SJSA1 (cell line): ENCODE data around the gene OGA. TPM values are rescaled to one million over a fixed set of nuclear protein-coding genes. Genes with fewer than 3 reads are reported as not detected.

ENCODE experiments used
- DNase-seq, 2 experiments: peaks; one replicate each; pipeline ENCODE4 v3.0.0-alpha.2; 2015 to 2020; ENCODE audit warnings: low spot score in 2 of 2, low read depth in 1 of 2
- H3K27ac ChIP-seq: fragments of 250-450 bp; sonication (Bioruptor Pico); 2 replicates; pipeline ENCODE4 v1.5.1; 2020; ENCODE audit warnings: mild to moderate bottlenecking, moderate library complexity
- H3K27me3 ChIP-seq: fragments of 250-450 bp; sonication (Bioruptor Pico); replicated peaks from 2 replicates; pipeline ENCODE4 v1.5.1; 2020; ENCODE audit warnings: mild to moderate bottlenecking, moderate library complexity
- H3K36me3 ChIP-seq: fragments of 250-450 bp; sonication (Bioruptor Pico); 2 replicates; pipeline ENCODE4 v1.5.1; 2020; ENCODE audit warnings: mild to moderate bottlenecking
- H3K4me1 ChIP-seq: fragments of 250-450 bp; sonication (Bioruptor Pico); replicated peaks from 2 replicates; pipeline ENCODE4 v1.6.1; 2021; ENCODE audit warnings: mild to moderate bottlenecking
- H3K4me3 ChIP-seq: fragments of 250-450 bp; sonication (Bioruptor Pico); 2 replicates; pipeline ENCODE4 v1.5.1; 2020; ENCODE audit warnings: mild to moderate bottlenecking
- H3K9me3 ChIP-seq: fragments of 250-450 bp; sonication (Bioruptor Pico); replicated peaks from 2 replicates; pipeline ENCODE4 v1.5.1; 2020; ENCODE audit warnings: mild to moderate bottlenecking
- total RNA-seq: library from RNA; depleted of rRNA; stranded (reverse); fragments of >200 nt; shearing (Covaris generic); gene quantifications from 2 replicates; pipeline ENCODE4 v1.2.3, GENCODE V29; 2014

The OGA gene
- total RNA-seq, 1 experiment from 2014 or later: 65.6 TPM

DNA sequence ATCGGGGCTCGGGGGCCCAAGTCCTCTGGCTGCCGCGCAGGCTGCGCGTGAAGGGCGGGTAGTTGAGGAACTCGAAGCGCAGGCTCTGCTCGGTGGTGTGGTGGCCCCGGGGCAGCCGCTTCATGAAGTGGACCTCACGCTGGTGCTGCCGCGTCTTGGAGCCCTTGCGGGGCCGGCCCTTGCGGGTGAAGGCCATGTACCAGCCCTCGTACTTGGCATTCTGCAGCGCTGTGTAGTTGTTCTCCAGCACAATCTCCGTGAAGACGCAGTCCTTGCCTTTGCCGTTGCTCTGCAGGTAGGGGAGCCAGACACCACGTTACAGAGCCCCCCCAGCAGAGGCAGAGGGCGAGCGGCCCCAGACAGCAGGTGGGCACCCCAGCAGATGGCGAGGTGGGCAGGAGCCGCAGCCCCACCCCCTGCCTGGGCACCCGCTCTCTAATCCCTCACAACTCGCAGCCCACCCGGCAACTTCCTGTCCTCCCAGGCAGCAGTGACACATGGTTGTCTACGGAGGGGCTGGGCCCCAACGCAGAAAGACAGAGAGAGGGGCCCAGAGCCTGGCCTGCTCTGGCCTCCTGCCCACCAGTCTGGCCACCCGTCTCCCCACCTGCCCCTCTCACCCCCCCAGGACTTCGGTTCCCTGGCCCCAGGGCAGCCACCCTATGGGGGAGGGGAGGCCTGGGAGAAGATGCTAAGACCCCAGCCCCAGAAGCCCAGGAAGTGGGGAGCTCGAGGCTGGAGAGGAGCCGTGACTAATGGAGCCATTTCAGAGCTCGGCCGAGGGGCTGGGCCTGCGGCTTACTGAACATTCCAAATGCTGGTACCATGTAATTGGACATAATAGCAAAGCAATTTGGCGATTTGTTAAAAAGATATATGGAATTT is 47.7 kb downstream of the OGA start:
- Histone ChIP-seq H3K27ac (no peak overlapping the region), H3K4me3 (no peak overlapping the region), H3K9me3 (no peaks in the 10 kb centered on the region), H3K4me1 (no peaks in the 10 kb centered on the region), H3K27me3 (peaks cover 42% of the 10 kb centered on the region), H3K36me3 (no peaks in the 10 kb centered on the region)
- DNase-seq: no peak

GRCh38 chr10:101769541-101770180 is 48.6 kb downstream of the OGA start:
- H3K27ac ChIP-seq: no peak overlapping the region
- no peak overlapping the region for H3K4me3 ChIP-seq
- no peak for DNase-seq
- H3K4me1 ChIP-seq: no peaks in the 10 kb centered on the region
- H3K9me3 ChIP-seq: no peaks in the 10 kb centered on the region
- H3K27me3 ChIP-seq: peaks cover 33% of the 10 kb centered on the region
- no peaks in the 10 kb centered on the region for H3K36me3 ChIP-seq

DNA sequence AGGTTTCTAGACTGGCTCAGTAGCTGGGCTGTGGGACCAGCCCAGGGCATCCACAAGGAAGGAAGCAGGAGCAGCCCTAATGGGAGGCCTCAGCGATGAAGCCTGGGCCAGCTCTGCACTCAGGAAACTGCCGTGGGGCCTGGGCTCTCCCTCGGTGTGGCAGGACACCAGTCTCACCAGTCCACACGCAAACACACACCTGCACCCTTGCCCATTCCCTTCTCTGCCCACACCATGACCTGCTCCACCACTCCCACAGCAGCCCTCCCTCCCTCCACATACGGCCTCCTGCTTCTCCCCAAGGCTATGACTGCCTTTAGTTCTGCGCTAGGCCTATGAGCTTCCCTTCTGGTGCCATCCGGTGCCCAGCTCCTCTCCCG is 49.5 kb downstream of the OGA start:
- peaks cover 24% of the 10 kb centered on the region for H3K27me3 ChIP-seq
- no peaks in the 10 kb centered on the region for H3K9me3 ChIP-seq
- H3K27ac ChIP-seq: no peak overlapping the region

GRCh38 chr10:101767966-101768790 is 50.1 kb downstream of the OGA start:
- DNase-seq: no peak
- Histone ChIP-seq H3K4me1 (no peaks in the 10 kb centered on the region), H3K27me3 (peaks cover 18% of the 10 kb centered on the region), H3K9me3 (no peaks in the 10 kb centered on the region), H3K27ac (no peak overlapping the region), H3K4me3 (no peak overlapping the region), H3K36me3 (no peaks in the 10 kb centered on the region)

More for the DNA sequence above, 49.5 kb downstream of the OGA start:
- H3K4me1 ChIP-seq: no peaks in the 10 kb centered on the region
- H3K36me3 ChIP-seq: no peaks in the 10 kb centered on the region
- H3K4me3 ChIP-seq: no peak overlapping the region
- no peak for DNase-seq

- Histone ChIP-seq H3K9me3 (no peaks in the 10 kb centered on the region), H3K4me1 (no peaks in the 10 kb centered on the region), H3K27me3 (peaks cover 12% of the 10 kb centered on the region; the same call in 1 of the 2 replicates), H3K36me3 (no peaks in the 10 kb centered on the region), H3K4me3 (no peak overlapping the region), H3K27ac (no peak overlapping the region)
- no peak for DNase-seq
Observed at GRCh38 chr10:101767600-101767945, 50.7 kb downstream of the OGA start.

DNA sequence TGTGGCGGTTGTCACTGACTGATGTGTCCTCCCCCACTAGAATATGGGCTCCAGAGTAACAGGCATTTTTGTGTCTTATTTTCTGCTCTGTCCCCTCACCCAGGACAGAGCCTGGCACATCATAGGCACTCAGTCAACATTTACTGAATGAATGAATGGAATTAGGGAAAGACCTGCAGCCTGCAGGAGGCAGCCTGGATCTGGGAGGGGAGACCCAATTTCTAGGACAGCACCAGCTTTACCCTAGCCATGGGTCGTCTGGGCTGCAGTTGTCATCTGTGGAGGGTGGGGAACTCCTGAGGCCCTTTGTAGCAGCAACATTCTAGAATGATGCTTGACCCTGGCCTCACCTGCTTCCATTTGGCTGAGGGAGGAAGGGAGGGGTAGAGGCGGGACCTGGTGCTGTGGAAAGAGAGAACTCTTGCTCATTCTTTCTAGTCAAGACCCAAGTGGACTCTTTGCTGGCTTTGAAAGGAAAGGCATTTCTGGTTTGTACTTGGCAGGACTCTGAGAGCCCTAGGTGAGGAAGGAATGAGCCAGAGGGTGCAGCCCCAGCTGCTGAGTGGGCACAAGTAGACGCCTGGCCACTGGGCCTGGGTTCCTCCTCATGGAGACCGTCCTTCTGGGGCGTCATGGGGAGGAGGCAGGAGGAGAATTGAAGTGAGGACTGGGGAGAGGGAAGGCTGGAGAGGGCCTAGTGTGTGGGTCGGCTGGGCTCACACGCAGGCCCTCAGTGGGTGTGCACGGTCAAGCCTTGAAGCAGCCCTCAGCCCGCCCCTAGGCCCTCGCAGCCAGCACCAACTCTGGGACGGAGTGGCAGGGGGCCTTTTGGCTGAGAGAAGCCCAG is 51.3 kb downstream of the OGA start:
- no peak overlapping the region for H3K27ac ChIP-seq
- no peak overlapping the region for H3K4me3 ChIP-seq
- no peak for DNase-seq
- H3K36me3 ChIP-seq: no peaks in the 10 kb centered on the region
- H3K4me1 ChIP-seq: no peaks in the 10 kb centered on the region
- H3K27me3 ChIP-seq: peaks cover 9% of the 10 kb centered on the region; the same call in 1 of the 2 replicates
- H3K9me3 ChIP-seq: no peaks in the 10 kb centered on the region

- Histone ChIP-seq H3K27ac (no peak overlapping the region), H3K4me3 (no peak overlapping the region), H3K27me3 (peaks cover 3% of the 10 kb centered on the region; the same call in 1 of the 2 replicates), H3K4me1 (no peaks in the 10 kb centered on the region), H3K36me3 (no peaks in the 10 kb centered on the region), H3K9me3 (no peaks in the 10 kb centered on the region)
- DNase-seq: no peak
Observed at GRCh38 chr10:101766306-101766705, 51.9 kb downstream of the OGA start.

DNA sequence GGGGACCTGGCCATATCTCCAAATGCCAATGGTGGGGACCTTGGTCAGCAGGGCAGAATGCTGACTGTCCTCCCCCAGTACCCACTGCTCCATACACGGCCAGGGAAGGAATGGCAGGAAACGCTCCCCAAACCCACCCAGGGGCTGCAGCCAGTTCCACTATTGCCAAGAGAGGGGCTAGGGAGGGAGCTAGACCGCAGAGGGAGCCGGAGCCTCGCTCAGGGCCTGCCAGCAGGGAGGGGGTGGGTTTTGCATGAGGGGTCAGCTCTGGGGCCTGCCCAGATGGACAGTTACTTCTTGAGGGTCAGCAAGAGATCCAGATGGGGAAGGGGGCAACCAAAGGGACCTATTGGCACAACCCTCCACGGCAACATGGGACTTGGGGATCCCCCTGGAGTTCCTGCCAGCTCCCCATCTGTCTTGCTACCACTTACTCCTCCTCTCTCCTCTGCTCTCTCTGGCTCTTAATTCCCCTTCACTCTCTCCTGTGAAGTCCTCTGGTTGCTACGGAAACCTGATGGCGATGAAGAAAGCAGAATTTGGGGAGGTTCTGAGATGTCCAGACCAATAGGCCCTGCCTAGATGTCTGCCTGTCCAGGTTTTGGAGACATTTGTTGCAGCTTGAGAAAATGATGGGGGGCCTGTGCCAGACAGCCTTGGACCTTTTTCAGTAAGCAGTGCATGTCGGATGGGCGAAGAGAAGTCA is 55.0 kb downstream of the OGA start:
- H3K27me3 ChIP-seq: peaks cover 9% of the 10 kb centered on the region; the same call in 1 of the 2 replicates
- no peaks in the 10 kb centered on the region for H3K36me3 ChIP-seq
- H3K4me3 ChIP-seq: no peak overlapping the region
- H3K27ac ChIP-seq: no peak overlapping the region
- H3K4me1 ChIP-seq: no peaks in the 10 kb centered on the region
- no peaks in the 10 kb centered on the region for H3K9me3 ChIP-seq
- DNase-seq: no peak

DNA sequence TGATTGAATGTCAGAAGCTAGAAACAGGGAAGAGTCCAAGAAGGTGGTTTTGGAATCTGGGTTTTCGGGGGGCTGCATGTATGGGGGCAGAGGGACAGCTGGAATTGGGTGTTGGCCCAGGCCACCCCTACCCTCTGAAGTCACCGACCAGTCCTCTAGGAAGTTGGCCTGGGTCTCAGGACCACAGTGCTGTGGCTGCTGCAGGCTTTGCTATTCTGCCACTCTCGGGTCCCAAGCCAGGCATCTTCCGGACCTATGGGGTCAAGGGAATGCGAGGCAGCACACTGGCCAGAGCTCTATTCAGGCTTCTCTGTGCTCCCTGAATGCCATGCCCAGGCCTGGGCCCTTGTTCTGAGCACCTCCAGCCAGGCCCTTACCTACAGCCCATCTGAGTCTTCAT is 55.5 kb downstream of the OGA start:
- Histone ChIP-seq H3K27me3 (peaks cover 9% of the 10 kb centered on the region; the same call in 1 of the 2 replicates), H3K36me3 (no peaks in the 10 kb centered on the region)

DNA sequence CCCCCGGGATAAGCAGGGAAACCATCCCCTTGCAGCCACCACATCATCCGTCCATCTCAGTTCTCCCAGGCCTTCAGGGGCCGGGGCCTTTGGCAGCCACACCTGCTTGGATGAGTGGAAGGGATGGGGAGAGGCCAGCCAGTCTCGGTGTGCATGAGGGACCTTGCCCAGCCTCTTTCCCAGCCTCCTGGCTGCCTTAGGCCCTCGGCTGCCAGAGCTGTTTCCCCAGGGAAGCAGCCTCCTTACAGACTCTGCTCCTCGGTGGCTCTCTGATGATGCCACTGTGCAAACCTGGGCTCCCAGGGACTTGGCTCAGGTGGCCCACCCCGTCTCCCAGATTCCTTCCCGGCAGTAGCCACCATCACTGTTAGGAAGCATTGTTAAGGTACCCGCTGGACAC is 57.0 kb downstream of the OGA start:
- H3K27ac ChIP-seq: no peak overlapping the region
- H3K9me3 ChIP-seq: no peaks in the 10 kb centered on the region
- H3K4me3 ChIP-seq: no peak overlapping the region
- H3K27me3 ChIP-seq: peaks cover 6% of the 10 kb centered on the region; the same call in 1 of the 2 replicates
- H3K4me1 ChIP-seq: no peaks in the 10 kb centered on the region
- no peaks in the 10 kb centered on the region for H3K36me3 ChIP-seq
- DNase-seq: no peak

More for the DNA sequence above, 55.5 kb downstream of the OGA start:
- H3K4me1 ChIP-seq: no peaks in the 10 kb centered on the region
- DNase-seq: no peak
- H3K4me3 ChIP-seq: no peak overlapping the region
- H3K27ac ChIP-seq: no peak overlapping the region
- no peaks in the 10 kb centered on the region for H3K9me3 ChIP-seq

DNA sequence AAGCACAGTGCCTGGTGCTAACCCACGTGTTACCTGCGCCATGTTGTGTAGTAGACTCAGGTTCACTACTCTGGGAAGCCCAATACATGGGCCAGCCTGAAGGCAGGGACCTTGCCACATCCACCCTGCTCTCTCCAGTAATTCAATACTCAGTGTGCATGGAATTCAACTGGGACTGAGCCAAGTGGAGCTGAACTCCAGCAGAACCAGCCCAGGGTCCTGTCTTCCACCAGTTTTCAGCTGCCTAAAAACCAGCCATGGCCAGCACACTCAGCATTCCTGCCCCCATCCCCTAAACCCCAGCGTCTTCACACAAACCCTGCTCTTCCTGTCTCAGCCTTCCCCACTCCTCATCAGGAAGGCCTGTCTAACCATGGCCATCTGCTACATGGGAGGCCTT is 57.7 kb downstream of the OGA start:
- H3K4me3 ChIP-seq: no peak overlapping the region
- no peaks in the 10 kb centered on the region for H3K36me3 ChIP-seq
- no peaks in the 10 kb centered on the region for H3K4me1 ChIP-seq
- DNase-seq: no peak
- peaks cover 6% of the 10 kb centered on the region; the same call in 1 of the 2 replicates for H3K27me3 ChIP-seq
- H3K27ac ChIP-seq: no peak overlapping the region
- no peaks in the 10 kb centered on the region for H3K9me3 ChIP-seq

DNA sequence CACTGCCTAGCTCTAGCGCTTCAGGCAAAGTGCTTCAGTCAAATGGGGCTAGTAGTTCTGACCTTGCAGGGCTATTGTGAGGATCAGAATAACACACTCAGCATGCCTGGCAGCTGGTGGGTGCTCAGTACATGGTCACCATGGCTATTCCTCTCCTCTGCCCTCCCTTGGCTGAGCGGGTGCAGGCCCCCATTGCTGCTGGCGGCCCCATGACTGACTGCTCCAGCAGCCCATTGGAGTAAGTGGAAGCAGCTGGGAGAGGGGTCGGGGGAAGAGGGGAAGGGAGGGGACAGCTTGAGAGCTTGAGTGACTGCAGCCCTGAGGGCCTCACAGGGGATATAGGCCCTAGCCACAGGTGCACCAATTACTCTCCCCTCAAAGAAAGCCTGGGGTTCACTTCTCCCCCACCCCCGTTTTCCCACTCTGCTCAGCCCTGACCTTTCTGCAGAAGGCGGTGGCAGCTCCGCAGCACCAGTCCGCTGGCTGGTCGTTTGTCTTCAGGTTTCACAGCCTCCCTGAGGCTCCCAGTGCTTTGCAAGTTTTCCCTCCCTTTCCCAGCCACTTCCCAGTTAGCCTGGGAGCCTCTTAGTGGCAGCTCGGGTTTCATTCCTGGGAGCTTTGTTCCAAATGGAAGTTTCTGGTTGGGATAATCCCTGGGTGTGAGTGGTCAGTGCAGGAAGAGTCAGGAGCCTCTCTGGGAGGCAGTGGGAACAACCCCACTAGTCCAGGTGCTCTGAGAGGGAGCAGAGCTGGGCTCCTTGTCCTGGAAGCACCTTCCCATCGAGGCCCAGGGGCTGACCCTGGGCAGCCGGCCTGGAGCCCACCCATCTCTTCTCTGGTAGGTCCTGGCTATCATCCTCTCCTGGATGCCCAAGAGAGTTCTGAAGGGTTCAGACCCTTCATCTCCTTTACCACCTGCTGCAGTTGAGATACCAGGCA is 58.7 kb downstream of the OGA start:
- H3K4me3 ChIP-seq: no peak overlapping the region
- no peaks in the 10 kb centered on the region for H3K4me1 ChIP-seq
- no peaks in the 10 kb centered on the region for H3K36me3 ChIP-seq
- H3K27ac ChIP-seq: no peak overlapping the region
- no peak for DNase-seq
- peaks cover 6% of the 10 kb centered on the region; the same call in 1 of the 2 replicates for H3K27me3 ChIP-seq
- no peaks in the 10 kb centered on the region for H3K9me3 ChIP-seq
